CD4-positive, alpha-beta memory T cell (primary cell): ENCODE measurements around the gene PAGE1. TPM values are rescaled to one million over a fixed set of nuclear protein-coding genes. Genes with fewer than 3 reads are reported as not detected.

Experiments
- CTCF ChIA-PET: fragments of 350-600 bp; sonication (Branson Sonifier 250); formaldehyde crosslinking; loops from one replicate; lab custom pipeline; 2021; ENCODE audit warnings: inconsistent platforms; ENCODE audit not compliant: partially characterized antibody; lab: Charles Lee
- POLR2A ChIA-PET: fragments of 350-600 bp; sonication (Branson Sonifier 250); formaldehyde crosslinking; loops from one replicate; lab custom pipeline; 2021; ENCODE audit not compliant: partially characterized antibody; lab: Charles Lee
- DNase-seq, 5 donors: peaks; one replicate each; pipeline versions ENCODE4 v3.0.0 to v3.0.0-alpha.2; 2020 to 2022; ENCODE audit warnings: mixed read lengths in 1 of 5
- H3K27ac ChIP-seq: one replicate; pipeline ENCODE4 v1.7.0; 2013; ENCODE audit warnings: low read depth, low read length
- H3K27me3 ChIP-seq: 2 replicates; pipeline ENCODE4 v1.7.0; 2013; ENCODE audit warnings: mild to moderate bottlenecking, low read length, moderate library complexity; ENCODE audit not compliant: insufficient read depth
- H3K36me3 ChIP-seq: 2 replicates; pipeline ENCODE4 v1.7.0; 2013; ENCODE audit warnings: mild to moderate bottlenecking, low read length, moderate library complexity; ENCODE audit not compliant: insufficient read depth
- H3K4me1 ChIP-seq: 2 replicates; pipeline ENCODE4 v1.7.0; 2013; ENCODE audit warnings: mild to moderate bottlenecking, low read length, moderate library complexity; ENCODE audit not compliant: insufficient read depth
- H3K4me3 ChIP-seq, 2 donors: one replicate each; pipeline ENCODE4 v1.7.0; 2013; ENCODE audit warnings: low read length in 2 of 2, mild to moderate bottlenecking in 1 of 2
- H3K9me3 ChIP-seq, 2 donors: one replicate each; pipeline ENCODE4 v1.7.0; 2013; ENCODE audit warnings: low read length in 2 of 2, control low read depth in 1 of 2; ENCODE audit not compliant: control insufficient read depth in 1 of 2
- H3K27ac Mint-ChIP-seq, 7 donors: one replicate each; pipeline ENCODE4 v1.8.0; 2020 to 2021; ENCODE audit warnings: mixed read lengths in 7 of 7, mild to moderate bottlenecking in 6 of 7, inconsistent platforms in 3 of 7, moderate library complexity in 3 of 7
- H3K27me3 Mint-ChIP-seq, 2 donors: one replicate each; pipeline ENCODE4 v1.8.0; 2020 to 2021; ENCODE audit warnings: mixed read lengths in 2 of 2
- H3K36me3 Mint-ChIP-seq, 2 donors: one replicate each; pipeline ENCODE4 v1.8.0; 2020 to 2021; ENCODE audit warnings: mixed read lengths in 2 of 2, inconsistent platforms in 1 of 2, mild to moderate bottlenecking in 1 of 2
- H3K4me1 Mint-ChIP-seq, 4 donors: one replicate each; pipeline ENCODE4 v1.8.0; 2020 to 2021; ENCODE audit warnings: mixed read lengths in 4 of 4, mild to moderate bottlenecking in 1 of 4
- H3K4me3 Mint-ChIP-seq, 8 donors: one replicate each; pipeline ENCODE4 v1.8.0; 2020 to 2021; ENCODE audit warnings: mixed read lengths in 8 of 8, mild to moderate bottlenecking in 7 of 8, moderate library complexity in 6 of 8, inconsistent platforms in 3 of 8
- H3K9me3 Mint-ChIP-seq, 8 donors: one replicate each; pipeline ENCODE4 v1.8.0; 2020 to 2021; ENCODE audit warnings: mixed read lengths in 8 of 8, mild to moderate bottlenecking in 5 of 8, inconsistent platforms in 3 of 8, moderate library complexity in 1 of 8
- intact Hi-C: fragments of 100-400 bp; cut with micrococcal nuclease; formaldehyde crosslinking; loops from one replicate; pipeline ENCODE4 v1.15.1; 2023
- polyA plus RNA-seq, 2 donors: library from polyadenylated mRNA; unstranded; fragments of 300-500 nt; fragmentation: Illumina TruSeq; gene quantifications; one replicate each; pipeline ENCODE4 v1.2.3, GENCODE V29; 2021
- total RNA-seq, 2 experiments: library from RNA; stranded (reverse); gene quantifications; one replicate each; pipeline ENCODE4 v1.2.3, GENCODE V29; 2021

The PAGE1 gene
- total and polyA plus RNA-seq, 4 experiments from 2014 or later, result not detected

DNA sequence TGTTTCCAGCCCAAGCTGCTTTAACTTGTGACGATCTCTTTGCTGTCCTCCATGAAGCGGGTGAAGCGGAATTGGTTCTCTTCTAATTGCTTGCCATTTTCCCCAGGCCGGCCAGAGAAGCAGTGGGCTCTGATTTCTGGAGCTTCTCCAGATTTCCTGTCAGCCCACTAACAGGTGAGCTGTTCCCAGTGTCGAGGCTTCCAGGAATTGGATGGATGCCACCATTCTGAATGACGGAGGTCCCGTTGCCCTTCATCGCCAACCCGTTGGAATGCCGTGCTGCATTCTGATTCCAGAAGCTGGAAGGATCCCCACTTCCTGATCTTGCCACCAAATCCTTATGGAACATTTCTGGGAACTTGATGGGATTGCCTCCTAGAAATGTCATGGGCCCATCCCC lies 31.0 kb downstream of the PAGE1 start:
- H3K4me3 Mint-ChIP-seq, result no peak overlapping the region
- CTCF ChIA-PET, result no interaction called here
- POLR2A ChIA-PET, result no interaction called here
- peaks cover 0 to 2% of the 10 kb centered on the region in 2 donors for H3K27me3 Mint-ChIP-seq
- Histone ChIP-seq H3K36me3 (no peaks in the 10 kb centered on the region), H3K27ac (no peak overlapping the region), H3K4me1 (no peaks in the 10 kb centered on the region), H3K27me3 (no peaks in the 10 kb centered on the region), H3K9me3 (no peaks in the 10 kb centered on the region), H3K4me3 (no peak overlapping the region)
- intact Hi-C loops, result no loop called here
- H3K36me3 Mint-ChIP-seq, result no peaks in the 10 kb centered on the region
- H3K27ac Mint-ChIP-seq, result no peak overlapping the region
- H3K4me1 Mint-ChIP-seq, result no peaks in the 10 kb centered on the region
- DNase-seq, result no peak
- no peaks in the 10 kb centered on the region for H3K9me3 Mint-ChIP-seq

DNA sequence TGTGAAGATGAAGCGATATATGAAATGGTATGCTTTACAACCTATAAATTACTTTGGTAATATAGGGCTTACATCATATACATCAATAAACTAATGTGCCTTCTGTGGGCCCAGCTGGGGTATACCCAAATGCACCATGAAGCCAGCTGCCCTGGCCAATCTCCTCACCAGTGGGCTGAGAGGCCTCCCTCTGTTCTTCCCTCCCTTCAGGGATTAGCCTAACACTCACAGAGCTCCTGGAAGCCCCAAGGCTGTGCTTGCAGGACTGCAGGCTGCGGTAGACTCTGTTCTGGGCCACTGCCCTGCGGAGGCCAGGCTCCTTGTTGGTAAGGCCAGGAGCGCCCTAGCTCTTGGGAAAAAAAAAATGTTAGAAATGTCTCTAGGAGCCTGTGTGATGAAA lies 33.9 kb downstream of the PAGE1 start:
- H3K9me3 ChIP-seq, result no peaks in the 10 kb centered on the region
- H3K4me1 ChIP-seq, result no peaks in the 10 kb centered on the region
- no peaks in the 10 kb centered on the region for H3K36me3 Mint-ChIP-seq
- ChIA-PET CTCF (no interaction called here), POLR2A (no interaction called here)
- H3K4me1 Mint-ChIP-seq, result no peaks in the 10 kb centered on the region
- intact Hi-C loops, result no loop called here
- peaks cover 0 to 2% (median 0%) of the 10 kb centered on the region in 8 donors for H3K9me3 Mint-ChIP-seq
- no peak overlapping the region for H3K27ac ChIP-seq
- no peak overlapping the region for H3K27ac Mint-ChIP-seq
- no peak overlapping the region for H3K4me3 ChIP-seq
- no peak overlapping the region for H3K4me3 Mint-ChIP-seq
- H3K36me3 ChIP-seq, result no peaks in the 10 kb centered on the region
- no peaks in the 10 kb centered on the region for H3K27me3 Mint-ChIP-seq
- no peaks in the 10 kb centered on the region for H3K27me3 ChIP-seq
- DNase-seq, result no peak

DNA sequence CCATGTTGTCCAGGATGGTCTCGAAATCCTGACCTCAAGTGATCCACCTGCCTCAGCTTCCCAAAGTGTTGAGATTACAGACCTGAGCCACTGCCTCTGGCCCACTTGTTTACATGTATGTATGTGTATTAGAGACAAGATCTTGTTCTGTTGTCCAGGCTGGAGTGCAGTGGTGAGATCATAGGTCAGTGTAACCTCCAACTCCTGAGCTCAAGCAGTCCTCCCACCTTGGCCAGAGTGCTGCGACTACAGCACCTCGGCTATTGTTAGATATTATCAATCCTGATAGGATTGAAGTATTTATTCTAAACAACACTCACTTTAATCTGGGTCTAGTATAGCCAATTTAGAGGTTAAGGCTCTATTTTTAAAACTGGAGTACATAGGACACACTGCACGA lies 36.0 kb downstream of the PAGE1 start:
- CTCF ChIA-PET, result no interaction called here
- H3K27ac Mint-ChIP-seq, result no peak overlapping the region

DNA sequence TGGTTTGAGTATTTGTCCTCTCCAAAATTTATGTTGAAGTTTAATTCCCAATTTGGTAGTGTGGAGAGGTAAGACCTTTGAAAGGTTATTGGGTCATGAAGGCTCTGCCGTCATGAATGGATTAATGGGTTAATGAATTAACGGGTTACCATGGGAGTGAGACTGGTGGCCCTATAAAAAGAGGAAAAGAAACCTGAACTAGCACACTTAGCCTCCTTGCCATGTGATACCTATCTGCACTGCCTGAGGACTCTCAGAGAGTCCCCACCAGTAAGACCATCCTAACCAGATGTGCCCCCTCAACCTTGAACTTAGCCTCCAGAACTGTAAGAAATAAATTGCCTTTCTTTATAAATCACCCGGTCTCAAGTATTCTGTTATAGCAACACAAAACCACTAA lies 39.3 kb downstream of the PAGE1 start:
- DNase-seq, result no peak
- H3K27me3 ChIP-seq, result no peaks in the 10 kb centered on the region
- H3K36me3 Mint-ChIP-seq, result no peaks in the 10 kb centered on the region
- H3K9me3 ChIP-seq, result no peaks in the 10 kb centered on the region
- H3K27ac ChIP-seq, result no peak overlapping the region
- no peaks in the 10 kb centered on the region for H3K4me1 Mint-ChIP-seq
- POLR2A ChIA-PET, result no interaction called here
- H3K27me3 Mint-ChIP-seq, result peaks cover 0 to 2% of the 10 kb centered on the region in 2 donors
- H3K9me3 Mint-ChIP-seq, result peaks cover 0 to 2% (median 0%) of the 10 kb centered on the region in 8 donors
- no peak overlapping the region for H3K27ac Mint-ChIP-seq
- no peak overlapping the region for H3K4me3 ChIP-seq
- CTCF ChIA-PET, result no interaction called here
- intact Hi-C loops, result no loop called here
- no peaks in the 10 kb centered on the region for H3K36me3 ChIP-seq
- H3K4me1 ChIP-seq, result no peaks in the 10 kb centered on the region
- H3K4me3 Mint-ChIP-seq, result no peak overlapping the region

More for the DNA sequence above, 36.0 kb downstream of the PAGE1 start:
- peaks cover 0 to 2% (median 0%) of the 10 kb centered on the region in 8 donors for H3K9me3 Mint-ChIP-seq
- no peak for DNase-seq
- no peak overlapping the region for H3K4me3 Mint-ChIP-seq
- H3K4me1 Mint-ChIP-seq, result no peaks in the 10 kb centered on the region
- H3K36me3 Mint-ChIP-seq, result no peaks in the 10 kb centered on the region
- Histone ChIP-seq H3K4me1 (no peaks in the 10 kb centered on the region), H3K36me3 (no peaks in the 10 kb centered on the region), H3K27me3 (no peaks in the 10 kb centered on the region), H3K9me3 (no peaks in the 10 kb centered on the region), H3K27ac (no peak overlapping the region), H3K4me3 (no peak overlapping the region)
- H3K27me3 Mint-ChIP-seq, result peaks cover 0 to 2% of the 10 kb centered on the region in 2 donors
- intact Hi-C loops, result no loop called here
- POLR2A ChIA-PET, result no interaction called here

DNA sequence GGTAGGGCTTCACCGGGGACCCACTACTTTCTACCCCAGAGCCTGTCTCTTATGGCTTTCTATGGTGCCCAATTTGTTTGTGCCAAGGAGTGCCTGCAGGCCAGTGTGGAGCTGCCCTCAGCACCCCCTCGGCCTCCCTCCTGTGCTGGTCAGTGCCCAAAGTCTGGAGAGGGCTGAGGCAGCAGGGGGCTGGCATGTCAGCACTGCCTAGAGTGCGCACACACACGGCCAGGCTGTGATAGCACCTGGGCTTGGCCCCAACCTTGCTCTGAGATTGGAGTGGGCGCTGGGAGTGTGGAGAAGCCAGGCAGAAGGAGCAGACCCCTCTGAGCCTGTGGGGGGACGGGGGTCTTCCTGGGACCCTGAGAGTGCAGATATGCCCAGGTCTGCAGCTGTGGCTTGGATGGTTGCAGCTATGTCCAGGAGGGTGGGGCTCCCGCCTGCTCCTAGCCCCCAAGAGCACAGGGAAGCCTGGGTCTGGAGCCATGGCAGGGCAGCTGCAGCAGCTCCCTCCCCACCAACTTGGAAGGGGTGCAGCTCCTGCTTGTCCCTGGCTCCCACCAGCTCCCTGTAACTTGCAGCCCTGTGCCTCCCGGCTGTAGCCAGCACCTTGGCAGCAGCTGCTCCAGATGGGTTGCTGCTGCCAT lies 50.7 kb downstream of the PAGE1 start:
- H3K36me3 Mint-ChIP-seq, result no peaks in the 10 kb centered on the region
- Histone ChIP-seq H3K27ac (no peak overlapping the region), H3K27me3 (no peaks in the 10 kb centered on the region), H3K4me1 (no peaks in the 10 kb centered on the region), H3K9me3 (no peaks in the 10 kb centered on the region), H3K4me3 (no peak overlapping the region), H3K36me3 (no peaks in the 10 kb centered on the region)
- no peak for DNase-seq
- intact Hi-C loops, result no loop called here
- ChIA-PET POLR2A (no interaction called here), CTCF (no interaction called here)
- no peaks in the 10 kb centered on the region for H3K27me3 Mint-ChIP-seq
- no peaks in the 10 kb centered on the region for H3K9me3 Mint-ChIP-seq
- no peaks in the 10 kb centered on the region for H3K4me1 Mint-ChIP-seq
- H3K27ac Mint-ChIP-seq, result no peak overlapping the region
- H3K4me3 Mint-ChIP-seq, result no peak overlapping the region

Other genes with a start within 250 kb of the PAGE1 start
- not detected for gene GAGE12C, start 163.8 kb downstream of the PAGE1 start, total RNA-seq
- not detected for gene GAGE12C, start 163.8 kb downstream of the PAGE1 start, polyA plus RNA-seq
- gene GAGE12D, start 154.3 kb downstream of the PAGE1 start, total RNA-seq, result not detected
- gene GAGE12D, start 154.3 kb downstream of the PAGE1 start, polyA plus RNA-seq, result not detected
- gene GAGE12E, start 144.7 kb downstream of the PAGE1 start, total RNA-seq, result not detected
- gene GAGE12E, start 144.7 kb downstream of the PAGE1 start, polyA plus RNA-seq, result not detected
- not detected for gene GAGE12F, start 135.1 kb downstream of the PAGE1 start, total RNA-seq
- not detected for gene GAGE12F, start 135.1 kb downstream of the PAGE1 start, polyA plus RNA-seq
- not detected for gene GAGE12G, start 125.6 kb downstream of the PAGE1 start, total RNA-seq
- not detected for gene GAGE12G, start 125.6 kb downstream of the PAGE1 start, polyA plus RNA-seq
- not detected for gene GAGE12H, start 116.0 kb downstream of the PAGE1 start, total RNA-seq
- gene GAGE12H, start 116.0 kb downstream of the PAGE1 start, polyA plus RNA-seq, result not detected
- gene GAGE2A, start 106.5 kb downstream of the PAGE1 start, total RNA-seq, result not detected
- not detected for gene GAGE2A, start 106.5 kb downstream of the PAGE1 start, polyA plus RNA-seq
- not detected for gene GAGE1, start 97.0 kb downstream of the PAGE1 start, total RNA-seq
- not detected for gene GAGE1, start 97.0 kb downstream of the PAGE1 start, polyA plus RNA-seq
- not detected for gene PAGE4, start 133.3 kb upstream of the PAGE1 start, total RNA-seq
- not detected for gene PAGE4, start 133.3 kb upstream of the PAGE1 start, polyA plus RNA-seq
- 1 to 10 TPM; 7.3 to 7.5 TPM for gene USP27X, start 183.5 kb upstream of the PAGE1 start, total RNA-seq
- 1 to 10 TPM in 1 of 2 donors, under 1 TPM in 1; 0.07 to 1.5 TPM for gene USP27X, start 183.5 kb upstream of the PAGE1 start, polyA plus RNA-seq
- 1 to 10 TPM; 1.8 to 2.4 TPM for gene CLCN5, start 226.6 kb upstream of the PAGE1 start, total RNA-seq
- under 1 TPM; 0.50 to 0.80 TPM for gene CLCN5, start 226.6 kb upstream of the PAGE1 start, polyA plus RNA-seq